Lower leg skin (tissue), 3 donors: ENCODE measurements around the gene PSD4.

Experiments used
- CTCF ChIP-seq, 3 donors: fragments of 450-650 bp; IDR thresholded peaks; one replicate each; pipeline ENCODE4 v1.5.1; 2016; ENCODE audit warnings: antibody characterized with exemption in 3 of 3, mild to moderate bottlenecking in 3 of 3, moderate library complexity in 2 of 3
- POLR2A ChIP-seq, 2 donors: fragments of 450-650 bp; IDR thresholded peaks; one replicate each; pipeline ENCODE4 v1.6.1; 2016 to 2017; ENCODE audit warnings: antibody characterized with exemption in 2 of 2, mild to moderate bottlenecking in 1 of 2, moderate library complexity in 1 of 2

- TF ChIP-seq CTCF (IDR thresholded peaks at IDR 0.05): no peak
- no peak for TF ChIP-seq POLR2A (IDR thresholded peaks at IDR 0.05)
These were observed 56.8 kb downstream of the PSD4 start for GRCh38 chr2:113230531-113230930.
